ENCODE results near the gene CHST2. TPM values are rescaled to one million over a fixed set of nuclear protein-coding genes. Genes with fewer than 3 reads are reported as not detected.

CHST2 gene
- total RNA-seq, 1 donor from 2014 or later, result 12.3 TPM

DNA sequence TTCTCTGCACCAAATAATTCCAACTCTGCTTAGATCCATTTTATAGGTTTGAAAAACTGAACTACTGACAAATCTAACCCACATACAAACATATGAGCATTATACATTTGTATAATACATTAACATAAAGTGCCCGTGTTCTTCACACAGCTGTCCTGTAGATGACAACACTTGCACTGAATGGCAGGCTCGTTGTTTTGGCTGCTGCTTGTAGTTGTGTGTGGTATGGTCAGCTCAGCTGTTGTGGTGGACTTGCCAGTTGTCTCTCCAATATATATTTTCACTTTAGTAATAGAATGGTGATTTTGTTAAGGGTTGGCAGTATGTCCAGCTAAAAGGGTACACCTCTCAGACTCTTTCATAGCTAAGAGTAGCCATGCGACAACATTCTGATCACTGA lies 30.5 kb downstream of the CHST2 start:
- Mint-ChIP-seq H3K27ac (no peak overlapping the region), H3K36me3 (ENCODE audit: low read depth) (no peaks in the 10 kb centered on the region), H3K9me3 (no peaks in the 10 kb centered on the region), H3K27me3 (no peaks in the 10 kb centered on the region), H3K4me1 (peaks cover 5% of the 10 kb centered on the region), H3K4me3 (no peak overlapping the region)
- no peak for DNase-seq
- intact Hi-C loops (cut with micrococcal nuclease), result no loop called here
- ATAC-seq (ENCODE audit: low read depth), result no peak
- TF ChIP-seq, protein P1, sequence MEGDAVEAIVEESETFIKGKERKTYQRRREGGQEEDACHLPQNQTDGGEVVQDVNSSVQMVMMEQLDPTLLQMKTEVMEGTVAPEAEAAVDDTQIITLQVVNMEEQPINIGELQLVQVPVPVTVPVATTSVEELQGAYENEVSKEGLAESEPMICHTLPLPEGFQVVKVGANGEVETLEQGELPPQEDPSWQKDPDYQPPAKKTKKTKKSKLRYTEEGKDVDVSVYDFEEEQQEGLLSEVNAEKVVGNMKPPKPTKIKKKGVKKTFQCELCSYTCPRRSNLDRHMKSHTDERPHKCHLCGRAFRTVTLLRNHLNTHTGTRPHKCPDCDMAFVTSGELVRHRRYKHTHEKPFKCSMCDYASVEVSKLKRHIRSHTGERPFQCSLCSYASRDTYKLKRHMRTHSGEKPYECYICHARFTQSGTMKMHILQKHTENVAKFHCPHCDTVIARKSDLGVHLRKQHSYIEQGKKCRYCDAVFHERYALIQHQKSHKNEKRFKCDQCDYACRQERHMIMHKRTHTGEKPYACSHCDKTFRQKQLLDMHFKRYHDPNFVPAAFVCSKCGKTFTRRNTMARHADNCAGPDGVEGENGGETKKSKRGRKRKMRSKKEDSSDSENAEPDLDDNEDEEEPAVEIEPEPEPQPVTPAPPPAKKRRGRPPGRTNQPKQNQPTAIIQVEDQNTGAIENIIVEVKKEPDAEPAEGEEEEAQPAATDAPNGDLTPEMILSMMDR (IDR thresholded peaks at IDR 0.05), result no peak
- POLR2A ChIA-PET, result no interaction called here
- CTCF ChIA-PET, result no interaction called here

DNA sequence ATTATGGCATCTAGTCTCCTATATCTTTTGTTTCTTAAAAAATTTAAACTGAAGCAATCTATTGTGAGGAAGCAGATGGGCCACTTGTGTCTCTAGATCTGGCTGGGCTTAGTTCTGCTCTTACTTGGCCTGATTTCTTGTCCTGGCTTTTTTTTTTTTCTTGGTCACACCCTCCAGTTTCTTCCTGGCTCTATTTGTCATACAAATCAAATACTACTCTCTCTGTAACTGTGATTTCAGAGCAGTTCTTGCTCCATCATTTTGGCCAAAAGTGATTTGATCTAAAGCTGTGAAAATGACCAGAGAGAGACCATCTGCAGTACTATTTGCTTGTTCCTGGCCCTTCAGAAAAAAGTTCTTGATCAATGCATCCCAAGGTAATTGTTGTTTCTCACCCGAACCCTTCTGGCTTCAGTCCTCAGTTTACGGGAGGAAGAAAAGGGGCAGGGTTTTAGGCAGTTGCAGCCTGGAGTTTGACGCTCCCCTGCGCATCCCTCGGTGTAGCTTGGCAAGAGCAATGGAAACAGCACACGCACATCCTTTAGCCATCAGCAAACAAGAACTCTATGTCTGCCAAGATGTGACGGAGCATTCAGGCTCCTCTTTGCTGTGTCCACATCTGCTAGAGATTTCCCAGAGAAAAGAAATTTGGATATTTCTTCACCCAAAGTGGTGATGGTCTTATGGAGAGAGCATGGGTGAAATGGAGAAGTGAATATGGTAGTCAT lies 31.6 kb downstream of the CHST2 start:
- ChIA-PET CTCF (no interaction called here), POLR2A (interaction anchor here (0.6 to 0.7 kb wide), 2 partner anchors 55 to 666 kb away, joined by 3 to 5 read pairs; no protein-coding TSS in a partner anchor)

DNA sequence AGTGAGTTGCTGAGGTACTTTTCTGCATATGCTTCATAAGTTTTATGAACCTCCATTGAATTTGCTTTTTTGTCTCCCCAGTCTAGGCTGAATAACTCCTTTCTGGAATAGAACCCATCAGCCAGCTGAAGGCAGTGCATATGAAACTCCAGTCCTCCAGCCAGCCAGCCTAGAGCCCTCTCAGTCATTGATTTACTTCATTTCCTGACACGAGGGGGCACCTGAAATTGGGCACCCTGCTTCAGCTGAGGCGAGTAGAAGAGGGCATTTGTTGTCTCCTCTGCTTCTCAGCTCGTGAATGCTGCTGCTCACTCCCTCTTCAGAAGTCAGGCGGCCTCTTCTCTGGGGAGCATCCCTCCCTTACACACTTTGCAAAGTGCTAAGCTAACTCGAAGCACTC lies 32.5 kb downstream of the CHST2 start:
- intact Hi-C loops (cut with micrococcal nuclease), result no loop called here
- H3K36me3 Mint-ChIP-seq (ENCODE audit: low read depth), result no peaks in the 10 kb centered on the region
- ChIA-PET POLR2A (no interaction called here), CTCF (no interaction called here)
- no peak for DNase-seq
- no peak overlapping the region for H3K4me3 Mint-ChIP-seq
- TF ChIP-seq, protein P1 (IDR thresholded peaks at IDR 0.05), result no peak
- no peak for ATAC-seq (ENCODE audit: low read depth)
- H3K4me1 Mint-ChIP-seq, result peaks cover 5% of the 10 kb centered on the region
- H3K27me3 Mint-ChIP-seq, result no peaks in the 10 kb centered on the region
- no peaks in the 10 kb centered on the region for H3K9me3 Mint-ChIP-seq
- no peak overlapping the region for H3K27ac Mint-ChIP-seq

More for the DNA sequence above, 31.6 kb downstream of the CHST2 start:
- TF ChIP-seq, protein P1 (IDR thresholded peaks at IDR 0.05), result no peak
- Mint-ChIP-seq H3K27me3 (no peaks in the 10 kb centered on the region), H3K4me3 (no peak overlapping the region), H3K36me3 (ENCODE audit: low read depth) (no peaks in the 10 kb centered on the region), H3K27ac (no peak overlapping the region), H3K4me1 (peaks cover 5% of the 10 kb centered on the region), H3K9me3 (no peaks in the 10 kb centered on the region)
- ATAC-seq (ENCODE audit: low read depth) (no peak), DNase-seq (no peak)
- intact Hi-C loops (cut with micrococcal nuclease), result no loop called here

DNA sequence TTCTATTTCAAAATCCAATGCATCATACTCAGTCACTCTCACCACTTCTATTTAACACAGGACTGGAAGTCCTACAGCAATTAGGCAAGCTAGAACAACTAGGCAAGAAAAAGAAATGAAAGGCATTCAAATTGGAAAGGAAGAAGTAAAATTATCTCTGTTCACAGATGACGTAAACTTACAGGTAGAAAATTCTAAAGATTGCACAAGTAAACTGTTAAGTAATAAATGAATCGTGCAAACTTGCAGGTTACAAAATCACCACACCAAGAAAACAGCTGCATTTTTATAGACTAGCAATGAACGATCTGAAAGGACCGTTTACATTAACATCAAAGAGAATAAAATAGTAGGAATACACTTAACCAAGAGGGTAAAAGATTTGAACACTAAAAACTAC lies 36.2 kb downstream of the CHST2 start:
- Mint-ChIP-seq H3K4me3 (no peak overlapping the region), H3K27me3 (no peaks in the 10 kb centered on the region), H3K36me3 (ENCODE audit: low read depth) (no peaks in the 10 kb centered on the region), H3K9me3 (no peaks in the 10 kb centered on the region), H3K4me1 (peaks cover 19% of the 10 kb centered on the region), H3K27ac (no peak overlapping the region)
- CTCF ChIA-PET, result no interaction called here
- ATAC-seq (ENCODE audit: low read depth) (no peak), DNase-seq (no peak)
- TF ChIP-seq, protein P1 (IDR thresholded peaks at IDR 0.05), result no peak
- intact Hi-C loops (cut with micrococcal nuclease), result no loop called here
- POLR2A ChIA-PET, result no interaction called here

GRCh38 chr3:143158014-143158988 lies 38.7 kb downstream of the CHST2 start:
- POLR2A ChIA-PET, result no interaction called here

More at GRCh38 chr3:143158014-143158988, 38.7 kb downstream of the CHST2 start:
- peaks cover 14% of the 10 kb centered on the region for H3K4me1 Mint-ChIP-seq
- H3K36me3 Mint-ChIP-seq (ENCODE audit: low read depth), result no peaks in the 10 kb centered on the region
- H3K27me3 Mint-ChIP-seq, result no peaks in the 10 kb centered on the region
- no peak for DNase-seq
- intact Hi-C loops (cut with micrococcal nuclease), result no loop called here
- ATAC-seq (ENCODE audit: low read depth), result peak; percentile 10
- no peaks in the 10 kb centered on the region for H3K9me3 Mint-ChIP-seq
- H3K27ac Mint-ChIP-seq, result peak overlapping the region; percentile 38
- TF ChIP-seq, protein P1 (IDR thresholded peaks at IDR 0.05), result no peak
- H3K4me3 Mint-ChIP-seq, result no peak overlapping the region
- CTCF ChIA-PET, result no interaction called here

All from activated B cell treated with CpG ODN at 0.5 μM for 24 hours (primary cell).